Osteoblast (primary cell): ENCODE results near the gene ARHGAP6. TPM values are rescaled to one million over a fixed set of nuclear protein-coding genes. Genes with fewer than 3 reads are reported as not detected.
A peak's percentile ranks its signal among the peaks of the same experiment; 100 is the strongest.

ENCODE experiments used
- DNase-seq: peaks from one replicate; pipeline ENCODE4 v3.0.0; 2011; ENCODE audit warnings: low spot score, mixed read lengths; ENCODE audit not compliant: insufficient read length; ENCODE audit errors: missing footprints
- H2AFZ ChIP-seq: 2 replicates; pipeline ENCODE4 v1.6.0; 2011; ENCODE audit warnings: mild to moderate bottlenecking, low read length
- H3K27ac ChIP-seq: 2 replicates; pipeline ENCODE4 v1.5.1; 2011; ENCODE audit warnings: mild to moderate bottlenecking, low read depth, low read length, moderate library complexity
- H3K27me3 ChIP-seq: 2 replicates; pipeline ENCODE4 v1.6.0; 2012; ENCODE audit warnings: mild to moderate bottlenecking, control low read depth, inconsistent platforms, low read length, moderate library complexity; ENCODE audit not compliant: insufficient read depth
- H3K36me3 ChIP-seq: 2 replicates; pipeline ENCODE4 v1.5.1; 2011; ENCODE audit warnings: mild to moderate bottlenecking, low read length, control low read depth, moderate library complexity; ENCODE audit not compliant: insufficient read depth
- H3K4me1 ChIP-seq: 2 replicates; pipeline ENCODE4 v1.5.1; 2011; ENCODE audit warnings: mild to moderate bottlenecking, low read length, control low read depth, moderate library complexity; ENCODE audit not compliant: insufficient read depth
- H3K4me2 ChIP-seq: 2 replicates; pipeline ENCODE4 v1.6.0; 2011; ENCODE audit warnings: mild to moderate bottlenecking, low read length; ENCODE audit not compliant: insufficient read depth
- H3K4me3 ChIP-seq: fragments of 200-600 bp; sonication (generic); 3 replicates; pipeline ENCODE4 v1.5.1; 2012; ENCODE audit warnings: mild to moderate bottlenecking, low read length, inconsistent platforms; ENCODE audit not compliant: insufficient read depth
- H3K79me2 ChIP-seq: 2 replicates; pipeline ENCODE4 v1.6.0; 2012; ENCODE audit warnings: mild to moderate bottlenecking, low read length, control low read depth, inconsistent platforms; ENCODE audit not compliant: insufficient read depth
- H3K9me3 ChIP-seq: 2 replicates; pipeline ENCODE4 v1.5.1; 2011; ENCODE audit warnings: low read depth, low read length, control low read depth
- H4K20me1 ChIP-seq: 2 replicates; pipeline ENCODE4 v1.6.0; 2012; ENCODE audit warnings: mild to moderate bottlenecking, low read length, control low read depth; ENCODE audit not compliant: insufficient read depth
- total RNA-seq: library from RNA; depleted of rRNA; stranded (reverse); fragments of >200 nt; gene quantifications from 2 replicates; pipeline ENCODE4 v1.2.3, GENCODE V29; 2012
- TF ChIP-seq, protein P1 (sequence below): IDR thresholded peaks from 2 replicates; pipeline ENCODE4 v1.5.1; 2011; ENCODE audit warnings: mild to moderate bottlenecking, low read depth, low read length, moderate library complexity; ENCODE audit errors: extremely low read depth

Gene ARHGAP6
- total RNA-seq, 1 donor = 2.2 TPM

- H3K79me2 ChIP-seq = no peaks in the 10 kb centered on the region
- H2AFZ ChIP-seq = no peak overlapping the region
- no peak overlapping the region for H3K4me3 ChIP-seq
- H3K27me3 ChIP-seq = no peaks in the 10 kb centered on the region
- peak; percentile 81 for DNase-seq
- H4K20me1 ChIP-seq = no peaks in the 10 kb centered on the region
- TF ChIP-seq, protein P1, sequence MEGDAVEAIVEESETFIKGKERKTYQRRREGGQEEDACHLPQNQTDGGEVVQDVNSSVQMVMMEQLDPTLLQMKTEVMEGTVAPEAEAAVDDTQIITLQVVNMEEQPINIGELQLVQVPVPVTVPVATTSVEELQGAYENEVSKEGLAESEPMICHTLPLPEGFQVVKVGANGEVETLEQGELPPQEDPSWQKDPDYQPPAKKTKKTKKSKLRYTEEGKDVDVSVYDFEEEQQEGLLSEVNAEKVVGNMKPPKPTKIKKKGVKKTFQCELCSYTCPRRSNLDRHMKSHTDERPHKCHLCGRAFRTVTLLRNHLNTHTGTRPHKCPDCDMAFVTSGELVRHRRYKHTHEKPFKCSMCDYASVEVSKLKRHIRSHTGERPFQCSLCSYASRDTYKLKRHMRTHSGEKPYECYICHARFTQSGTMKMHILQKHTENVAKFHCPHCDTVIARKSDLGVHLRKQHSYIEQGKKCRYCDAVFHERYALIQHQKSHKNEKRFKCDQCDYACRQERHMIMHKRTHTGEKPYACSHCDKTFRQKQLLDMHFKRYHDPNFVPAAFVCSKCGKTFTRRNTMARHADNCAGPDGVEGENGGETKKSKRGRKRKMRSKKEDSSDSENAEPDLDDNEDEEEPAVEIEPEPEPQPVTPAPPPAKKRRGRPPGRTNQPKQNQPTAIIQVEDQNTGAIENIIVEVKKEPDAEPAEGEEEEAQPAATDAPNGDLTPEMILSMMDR = no peak
- H3K27ac ChIP-seq = no peak overlapping the region
- no peaks in the 10 kb centered on the region for H3K36me3 ChIP-seq
- no peaks in the 10 kb centered on the region for H3K9me3 ChIP-seq
- H3K4me2 ChIP-seq = no peak overlapping the region
- H3K4me1 ChIP-seq = no peaks in the 10 kb centered on the region
Observed at GRCh38 chrX:11557120-11557519, 108.6 kb downstream of the ARHGAP6 start.

GRCh38 chrX:11555759-11556158 lies 110.0 kb downstream of the ARHGAP6 start:
- TF ChIP-seq, protein P1 = no peak
- Histone ChIP-seq H3K9me3 (no peaks in the 10 kb centered on the region), H3K4me1 (no peaks in the 10 kb centered on the region), H2AFZ (no peak overlapping the region), H3K4me3 (no peak overlapping the region), H3K27me3 (no peaks in the 10 kb centered on the region), H3K79me2 (no peaks in the 10 kb centered on the region), H3K36me3 (no peaks in the 10 kb centered on the region), H3K27ac (no peak overlapping the region), H4K20me1 (no peaks in the 10 kb centered on the region), H3K4me2 (no peak overlapping the region)
- peak; percentile 27 for DNase-seq

DNA sequence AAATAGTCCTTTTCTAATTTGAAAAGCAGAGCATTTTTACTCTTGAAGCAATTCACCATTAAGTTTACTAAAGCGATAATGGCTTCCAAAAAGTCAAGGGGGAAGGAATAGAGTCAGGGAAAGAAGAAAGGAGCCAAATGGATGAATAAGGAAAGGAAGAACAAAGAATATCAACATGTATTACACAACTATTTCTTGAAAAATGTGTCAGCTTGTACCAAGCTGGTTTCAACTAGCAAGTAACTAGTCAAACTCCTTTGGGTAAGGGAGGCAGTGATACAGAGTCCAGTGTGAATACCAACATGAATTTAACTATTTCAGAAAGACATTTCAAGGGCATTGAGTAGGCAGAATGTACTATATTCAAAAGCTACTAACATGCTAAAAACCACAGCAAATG lies 112.1 kb downstream of the ARHGAP6 start:
- Histone ChIP-seq H4K20me1 (no peaks in the 10 kb centered on the region), H3K36me3 (no peaks in the 10 kb centered on the region), H3K4me3 (no peak overlapping the region), H3K27me3 (no peaks in the 10 kb centered on the region), H3K4me1 (no peaks in the 10 kb centered on the region), H2AFZ (no peak overlapping the region), H3K9me3 (no peaks in the 10 kb centered on the region), H3K4me2 (no peak overlapping the region), H3K27ac (no peak overlapping the region), H3K79me2 (no peaks in the 10 kb centered on the region)
- DNase-seq = no peak
- TF ChIP-seq, protein P1 = no peak

- Histone ChIP-seq H3K27ac (no peak overlapping the region), H3K9me3 (peaks cover 2% of the 10 kb centered on the region), H3K4me3 (no peak overlapping the region), H3K79me2 (no peaks in the 10 kb centered on the region), H2AFZ (no peak overlapping the region), H3K27me3 (no peaks in the 10 kb centered on the region), H4K20me1 (no peaks in the 10 kb centered on the region), H3K36me3 (no peaks in the 10 kb centered on the region), H3K4me2 (no peak overlapping the region), H3K4me1 (no peaks in the 10 kb centered on the region)
- TF ChIP-seq, protein P1 = no peak
- DNase-seq = no peak
Observed at GRCh38 chrX:11551151-11551550, 114.6 kb downstream of the ARHGAP6 start.
